ENCODE results near the gene NOTCH1.

- TF ChIP-seq ZNF709 (CRISPR knock-in tag; IDR thresholded peaks at IDR 0.05) (no peak), EZH2 (conservative IDR thresholded peaks at IDR 0.05; ENCODE audit: low read depth, low read length) (no peak), ZNF678 (CRISPR knock-in tag; IDR thresholded peaks at IDR 0.05) (no peak), ZNF766 (CRISPR knock-in tag; IDR thresholded peaks at IDR 0.05; ENCODE audit: borderline replicate concordance) (no peak)
Measured at GRCh38 chr9:136554870-136555269, 9.0 kb upstream of the NOTCH1 start.
